HepG2 (cell line): ENCODE results near the gene GNG7. TPM values are rescaled to one million over a fixed set of nuclear protein-coding genes. Genes with fewer than 3 reads are reported as not detected.

ENCODE experiments used
- CEBPZ ChIP-seq: IDR thresholded peaks from 2 replicates; pipeline ENCODE4 v1.6.1; 2012; ENCODE audit warnings: low read length, improper control_type of control experiment
- GMEB1 ChIP-seq: sonication (generic); formaldehyde crosslinking; IDR thresholded peaks from 2 replicates; pipeline ENCODE4 v1.5.1; 2020; ENCODE audit warnings: missing genetic modification reagents, mild to moderate bottlenecking, borderline replicate concordance
- MLXIP ChIP-seq: sonication (generic); formaldehyde crosslinking; IDR thresholded peaks from 2 replicates; pipeline ENCODE4 v1.9.0; 2021; ENCODE audit warnings: missing genetic modification reagents, borderline replicate concordance
- NFKB2 ChIP-seq: sonication (generic); formaldehyde crosslinking; IDR thresholded peaks from 2 replicates; pipeline ENCODE4 v1.4.0; 2020; ENCODE audit warnings: missing genetic modification reagents, borderline replicate concordance
- POLR2AphosphoS5 ChIP-seq: IDR thresholded peaks from 2 replicates; pipeline ENCODE4 v1.6.1; 2012; ENCODE audit warnings: low read depth, low read length
- REXO4 ChIP-seq: sonication (generic); formaldehyde crosslinking; IDR thresholded peaks from 2 replicates; pipeline ENCODE4 v1.8.0; 2022; ENCODE audit warnings: missing genetic modification reagents, mild to moderate bottlenecking, borderline replicate concordance
- RNF2 ChIP-seq: fragments of 450-650 bp; conservative IDR thresholded peaks from 2 replicates; pipeline ENCODE4 v1.6.1; 2016; ENCODE audit warnings: low read depth
- TFAP4 ChIP-seq: sonication (generic); IDR thresholded peaks from 2 replicates; pipeline ENCODE4 v1.6.1; 2016; ENCODE audit warnings: low read depth, borderline replicate concordance
- THAP8 ChIP-seq: sonication (generic); formaldehyde crosslinking; IDR thresholded peaks from 2 replicates; pipeline ENCODE4 v1.5.1; 2020; ENCODE audit warnings: missing genetic modification reagents, mild to moderate bottlenecking, borderline replicate concordance
- ZBTB1 ChIP-seq: sonication (generic); formaldehyde crosslinking; IDR thresholded peaks from 2 replicates; pipeline ENCODE4 v1.4.0; 2020; ENCODE audit warnings: missing genetic modification reagents, borderline replicate concordance
- ZNF326 ChIP-seq: sonication (generic); formaldehyde crosslinking; IDR thresholded peaks from 2 replicates; pipeline ENCODE4 v1.4.0; 2020; ENCODE audit warnings: missing genetic modification reagents, borderline replicate concordance
- ZNF512B ChIP-seq: sonication (generic); formaldehyde crosslinking; IDR thresholded peaks from 2 replicates; pipeline ENCODE4 v1.5.1; 2020; ENCODE audit warnings: missing genetic modification reagents, mild to moderate bottlenecking, borderline replicate concordance
- ZNF737 ChIP-seq: sonication (generic); formaldehyde crosslinking; IDR thresholded peaks from 2 replicates; pipeline ENCODE4 v1.5.0; 2020; ENCODE audit warnings: missing genetic modification reagents, mild to moderate bottlenecking, borderline replicate concordance
- ZNF768 ChIP-seq: sonication (generic); formaldehyde crosslinking; IDR thresholded peaks from 2 replicates; pipeline ENCODE4 v1.4.0; 2020; ENCODE audit warnings: missing genetic modification reagents
- polyA plus RNA-seq, 8 experiments: library from polyadenylated mRNA; depleted of rRNA in 3 of 8; stranded (reverse) in 7 of 8; unstranded in 1 of 8; fragments of >200 nt; fragmentation: Illumina TruSeq in 4 of 8; extraction: Trizol in 4 of 8; gene quantifications; 2 replicates each; pipeline versions ENCODE4 v1.2.1 to v1.2.3, GENCODE V29; 2011 to 2016; ENCODE audit warnings: low read depth in 4 of 8, missing spikeins in 1 of 8, mixed read lengths in 1 of 8; ENCODE audit not compliant: insufficient read depth in 1 of 8
- total RNA-seq, 5 experiments: library from RNA; depleted of rRNA; stranded (reverse); fragments of >200 nt; fragmentation: Illumina TruSeq; extraction: Trizol; gene quantifications; 2 replicates each; pipeline ENCODE4 v1.2.3, GENCODE V29; 2016; ENCODE audit warnings: low read depth in 1 of 5

GNG7 gene
- total and polyA plus RNA-seq, 2 of the 13 experiments (the other 11 are each of a cell fraction or from before 2014, with no cell fraction given) = 1.4 to 3.3 TPM

- TF ChIP-seq ZNF512B (CRISPR knock-in tag) = no peak
- TF ChIP-seq GMEB1 (CRISPR knock-in tag) = no peak
- no peak for TF ChIP-seq ZBTB1 (CRISPR knock-in tag)
- no peak for TF ChIP-seq MLXIP (CRISPR knock-in tag)
- no peak for TF ChIP-seq ZNF737
- TF ChIP-seq ZNF326 (CRISPR knock-in tag) = no peak
- TF ChIP-seq NFKB2 (CRISPR knock-in tag) = no peak
- no peak for TF ChIP-seq POLR2AphosphoS5
- 0 out of 2 replicates have a peak, but pooled peaks have one; percentile 17 for TF ChIP-seq ZNF768
- no peak for TF ChIP-seq REXO4 (CRISPR knock-in tag)
- TF ChIP-seq THAP8 = no peak
- TF ChIP-seq RNF2 = no peak
- peak; percentile 48; the same call in 1 of the 2 replicates for TF ChIP-seq TFAP4
- TF ChIP-seq CEBPZ = no peak
Measured at GRCh38 chr19:2648528-2648937, 54.0 kb downstream of the GNG7 start (continued).
